Islet of Langerhans (tissue), 1 donor: Measurements from ENCODE around the gene PPP1R1B.

ENCODE experiments used
- FAIRE-seq: peaks from one replicate; lab custom pipeline; 2011; peaks lifted over from hg19 to GRCh38; lab: Jason Lieb, UNC

Gene PPP1R1B

GRCh38 chr17:39653662-39654331 is 27.0 kb downstream of the PPP1R1B start:
- FAIRE-seq = no peak

GRCh38 chr17:39655105-39655504 is 28.4 kb downstream of the PPP1R1B start:
- FAIRE-seq = no peak

GRCh38 chr17:39658346-39658745 is 31.6 kb downstream of the PPP1R1B start:
- no peak for FAIRE-seq

GRCh38 chr17:39658760-39659159 is 32.0 kb downstream of the PPP1R1B start:
- FAIRE-seq = no peak

- FAIRE-seq = no peak
Measured at GRCh38 chr17:39659279-39660010, 32.7 kb downstream of the PPP1R1B start.

GRCh38 chr17:39660011-39660360 is 33.2 kb downstream of the PPP1R1B start:
- FAIRE-seq = no peak

GRCh38 chr17:39660397-39661385 is 33.9 kb downstream of the PPP1R1B start:
- FAIRE-seq = no peak

GRCh38 chr17:39661744-39662541 is 35.2 kb downstream of the PPP1R1B start:
- FAIRE-seq = no peak

- no peak for FAIRE-seq
Measured at GRCh38 chr17:39662551-39663339, 36.0 kb downstream of the PPP1R1B start.

GRCh38 chr17:39663340-39663687 is 36.6 kb downstream of the PPP1R1B start:
- FAIRE-seq = no peak

- FAIRE-seq = no peak
Measured at GRCh38 chr17:39663688-39664580, 37.2 kb downstream of the PPP1R1B start.

GRCh38 chr17:39664581-39665561 is 38.1 kb downstream of the PPP1R1B start, which contains the start of gene TCAP:
TCAP (plus strand) TSS chr17:39665349; CDS start chr17:39665360, 11 bp downstream.
- FAIRE-seq = no peak

GRCh38 chr17:39665642-39666224 is 39.0 kb downstream of the PPP1R1B start:
- no peak for FAIRE-seq

- no peak for FAIRE-seq
Measured at GRCh38 chr17:39666231-39666600, 39.5 kb downstream of the PPP1R1B start.

- no peak for FAIRE-seq
Measured at GRCh38 chr17:39666601-39667261, 40.0 kb downstream of the PPP1R1B start.

GRCh38 chr17:39667262-39667944 is 40.7 kb downstream of the PPP1R1B start:
- no peak for FAIRE-seq
